HG03354 (cell line): ENCODE data around the gene TUBB8B.
A peak's percentile ranks its signal among the peaks of the same experiment; 100 is the strongest.
"Not testable (repeated sequence)": the region's sequence is repeated elsewhere in the genome, so short reads cannot be mapped to it uniquely, and the experiment has no call there.

Experiments used
- ATAC-seq: cut with Tn5 transposase; IDR thresholded peaks from one replicate; pipeline ENCODE4 v1.9.1; 2021; ENCODE audit warnings: mild to moderate bottlenecking; ENCODE audit not compliant: unreplicated experiment, poor library complexity, severe bottlenecking

The TUBB8B gene

DNA sequence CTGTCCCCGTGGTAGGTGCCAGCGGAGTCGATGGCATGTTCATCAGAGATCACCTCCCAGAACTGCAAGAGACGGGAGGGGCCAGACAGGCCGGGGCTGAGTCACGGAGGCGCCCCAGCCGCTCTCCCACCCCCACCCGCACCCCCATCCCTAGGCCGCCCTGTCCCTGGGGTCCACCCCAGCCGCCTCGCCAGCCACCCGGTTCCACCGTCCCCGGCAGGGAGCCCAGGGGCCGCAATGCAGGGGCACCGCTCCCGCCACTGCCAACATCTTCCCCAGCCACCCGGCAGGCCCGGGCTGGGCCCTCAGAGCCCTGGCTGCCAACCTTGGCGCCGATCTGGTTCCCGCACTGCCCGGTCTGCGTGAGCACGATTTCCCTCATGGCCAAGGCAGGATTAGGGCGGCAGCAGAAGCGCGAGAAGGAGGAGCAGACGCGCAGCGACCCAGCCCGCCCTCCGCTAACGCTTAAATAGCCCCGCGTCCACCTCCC, at the start of gene TUBB8B:
TSS of gene TUBB8B (minus strand) at position 440 of the 490 bp plus-strand sequence. CDS start at position 382, 58 bp downstream.
- not testable (repeated sequence) for ATAC-seq

- peak; percentile 96 for ATAC-seq
Measured at GRCh38 chr18:97252-97914, 48.0 kb upstream of the TUBB8B start.

DNA sequence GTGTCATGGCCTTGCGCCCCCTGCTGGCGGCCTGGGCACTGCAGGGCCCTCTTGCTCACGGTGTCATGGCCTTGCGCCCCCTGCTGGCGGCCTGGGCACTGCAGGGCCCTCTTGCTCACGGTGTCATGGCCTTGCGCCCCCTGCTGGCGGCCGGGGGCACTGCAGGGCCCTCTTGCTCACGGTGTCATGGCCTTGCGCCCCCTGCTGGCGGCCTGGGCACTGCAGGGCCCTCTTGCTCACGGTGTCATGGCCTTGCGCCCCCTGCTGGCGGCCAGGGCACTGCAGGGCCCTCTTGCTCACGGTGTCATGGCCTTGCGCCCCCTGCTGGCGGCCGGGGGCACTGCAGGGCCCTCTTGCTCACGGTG, 47.3 kb upstream of the TUBB8B start:
- ATAC-seq: not testable (repeated sequence)

- peak; percentile 59 for ATAC-seq
Measured at GRCh38 chr18:96101-96766, 46.8 kb upstream of the TUBB8B start.

- ATAC-seq: not testable (repeated sequence)
Measured at GRCh38 chr18:95580-95979, 46.2 kb upstream of the TUBB8B start.

DNA sequence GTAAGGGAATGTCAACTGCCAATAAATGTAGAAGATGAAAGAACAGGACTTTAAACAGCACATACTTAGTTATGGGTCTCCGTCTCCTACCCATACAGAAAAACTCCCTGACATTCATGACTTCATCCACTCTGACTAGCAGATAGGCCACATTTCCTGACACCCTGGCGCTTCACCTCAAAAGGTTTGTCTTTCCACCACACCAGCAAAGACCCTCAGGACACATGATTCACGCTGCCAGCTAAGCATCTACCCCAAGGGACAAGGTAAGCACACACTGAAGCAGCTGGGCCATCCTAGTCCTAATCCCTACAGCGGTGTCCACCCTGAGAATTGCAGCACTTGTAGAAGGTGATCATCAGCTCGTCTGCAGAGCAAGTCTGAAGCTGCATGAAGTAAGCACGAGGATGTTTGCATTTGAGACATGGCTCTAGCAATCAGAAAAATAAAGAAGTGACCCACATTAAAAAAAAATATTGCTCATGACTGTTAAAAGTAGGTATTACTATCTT, 44.5 kb upstream of the TUBB8B start:
- ATAC-seq: not testable (repeated sequence)

DNA sequence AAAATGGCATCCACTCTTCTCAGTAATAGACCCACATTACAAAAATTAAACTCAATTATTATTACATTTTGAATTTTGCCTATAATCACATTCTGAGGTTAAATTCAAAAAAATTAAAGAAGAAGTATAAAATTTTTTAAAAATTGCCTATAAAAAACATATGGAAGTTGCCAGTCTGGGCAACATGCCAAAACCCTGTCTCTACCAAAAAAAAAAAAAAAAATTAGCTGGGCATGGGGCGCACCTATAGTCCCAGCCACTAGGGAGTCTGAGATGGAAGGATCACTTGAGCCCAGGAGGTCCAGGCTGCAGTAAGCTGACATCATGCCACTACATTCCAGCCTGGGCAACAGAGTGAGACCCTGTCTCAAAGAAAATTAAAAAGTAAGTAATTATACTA, 42.1 kb upstream of the TUBB8B start:
- not testable (repeated sequence) for ATAC-seq

GRCh38 chr18:90396-91193, 41.2 kb upstream of the TUBB8B start:
- not testable (repeated sequence) for ATAC-seq

- ATAC-seq: not testable (repeated sequence)
Measured at GRCh38 chr18:89124-89523, 39.7 kb upstream of the TUBB8B start.

- ATAC-seq: not testable (repeated sequence)
Measured at GRCh38 chr18:84801-85200, 35.4 kb upstream of the TUBB8B start.

GRCh38 chr18:82626-83209, 33.3 kb upstream of the TUBB8B start:
- not testable (repeated sequence) for ATAC-seq

DNA sequence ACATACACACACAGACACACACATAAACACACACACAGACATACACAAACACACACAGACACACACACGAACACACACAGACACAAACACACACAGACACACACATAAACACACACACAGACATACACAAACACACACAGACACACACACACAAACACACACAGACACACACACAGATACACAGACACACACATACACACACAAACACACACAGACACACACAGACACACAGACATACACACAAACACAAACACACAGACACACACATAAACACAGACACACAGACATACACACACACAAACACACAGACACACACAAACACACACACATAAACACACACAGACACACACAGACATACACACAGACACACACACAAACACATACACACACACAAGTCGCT, 31.5 kb upstream of the TUBB8B start:
- ATAC-seq: not testable (repeated sequence)

DNA sequence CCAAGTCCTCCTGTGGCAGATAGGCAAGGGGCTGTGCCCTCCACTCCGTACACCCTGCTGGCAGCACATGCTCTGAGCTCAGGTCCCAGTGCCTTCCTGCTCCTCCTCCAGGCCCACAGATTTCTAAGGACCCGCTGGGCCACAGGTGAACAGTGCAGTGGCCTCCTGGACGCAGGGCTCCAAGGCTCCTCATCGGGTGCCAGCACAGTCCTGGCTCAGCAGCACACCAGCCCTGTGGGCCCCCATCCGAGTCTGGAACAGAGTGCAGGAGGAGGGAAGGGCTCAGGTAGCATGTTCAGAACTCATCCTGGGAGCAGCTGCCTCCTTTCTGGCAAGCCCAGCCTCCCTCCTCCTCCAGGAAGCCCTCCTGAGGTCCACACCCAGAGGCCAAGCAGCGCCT, 30.8 kb upstream of the TUBB8B start:
- not testable (repeated sequence) for ATAC-seq

GRCh38 chr18:75525-76160, 26.2 kb upstream of the TUBB8B start:
- not testable (repeated sequence) for ATAC-seq

DNA sequence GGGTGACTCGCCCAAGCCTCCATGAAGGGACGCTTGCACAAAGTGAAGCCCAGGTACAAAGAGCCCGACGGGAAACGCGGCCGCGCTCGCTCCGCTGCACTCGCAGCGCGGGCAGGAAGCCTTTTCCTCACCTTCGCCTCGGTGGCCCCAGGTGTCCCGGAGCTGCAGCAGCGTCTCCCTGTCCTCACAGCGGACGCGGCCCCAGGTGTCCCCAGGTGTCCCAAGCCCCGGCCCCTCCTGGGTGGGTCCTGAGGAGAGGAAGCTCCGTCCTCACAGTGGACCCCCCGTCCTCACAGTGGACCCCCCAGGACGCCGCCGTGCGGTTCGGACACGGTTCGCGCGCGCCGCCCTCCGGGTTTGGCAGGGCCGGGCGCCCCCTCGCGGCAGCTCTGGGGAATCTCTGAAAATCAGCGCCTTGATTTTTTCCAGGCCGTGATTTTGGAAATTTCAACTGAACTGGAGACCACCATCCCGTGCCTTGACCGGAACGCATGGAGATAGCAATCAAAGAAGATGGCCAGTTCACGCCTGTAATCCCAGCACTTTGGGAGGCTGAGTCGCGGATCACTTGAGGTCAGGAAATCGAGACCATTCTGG, 23.9 kb upstream of the TUBB8B start:
- ATAC-seq: not testable (repeated sequence)

- not testable (repeated sequence) for ATAC-seq
Measured at GRCh38 chr18:67701-68100, 18.3 kb upstream of the TUBB8B start.

- not testable (repeated sequence) for ATAC-seq
Measured at GRCh38 chr18:64279-64678, 14.9 kb upstream of the TUBB8B start.

- ATAC-seq: not testable (repeated sequence)
Measured at GRCh38 chr18:63656-64055, 14.2 kb upstream of the TUBB8B start.

DNA sequence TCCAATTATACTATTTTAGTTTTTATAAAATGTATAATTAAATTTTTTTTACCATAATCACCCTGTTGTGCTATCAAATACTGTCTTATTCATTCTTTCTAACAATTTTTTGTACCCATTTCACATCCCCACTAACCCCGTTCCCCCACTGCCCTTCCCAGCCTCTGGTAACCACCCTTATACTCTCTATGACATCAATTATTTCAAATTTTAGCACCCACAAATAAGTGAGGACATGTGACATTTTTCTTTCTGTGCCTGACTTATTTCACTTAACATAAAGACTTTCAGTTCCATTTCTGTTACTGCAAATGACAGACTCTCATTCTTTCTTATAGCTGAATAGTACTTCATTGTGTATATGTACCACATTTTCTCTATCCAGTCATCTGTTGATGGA, 5.0 kb upstream of the TUBB8B start:
- ATAC-seq: not testable (repeated sequence)
